SK-N-SH treated with all-trans-retinoic acid at 6 μM for 48 hours (cell line): Measurements from ENCODE around the gene KCNIP2.

Source experiments
- ATAC-seq: fragments of 200-7000 bp; cut with Tn5 transposase; 3 replicates; pipeline ENCODE4 v1.9.1; 2020; ENCODE audit warnings: mild to moderate bottlenecking, moderate library complexity
- ARNTL ChIP-seq: fragments of 450-650 bp; formaldehyde crosslinking; IDR thresholded peaks from 2 replicates; pipeline ENCODE4 v1.5.0; 2020; ENCODE audit warnings: low read depth, mild to moderate bottlenecking, moderate library complexity, borderline replicate concordance
- BACH2 ChIP-seq: fragments of 250-450 bp; sonication (Bioruptor Pico); IDR thresholded peaks from 2 replicates; pipeline ENCODE4 v1.9.0; 2021; ENCODE audit warnings: mild to moderate bottlenecking, borderline replicate concordance
- CSDC2 ChIP-seq: fragments of 250-450 bp; sonication (Bioruptor Pico); IDR thresholded peaks from 2 replicates; pipeline ENCODE4 v1.5.0; 2020; ENCODE audit warnings: mild to moderate bottlenecking, moderate library complexity
- GLIS3 ChIP-seq: fragments of 250-450 bp; sonication (Bioruptor Pico); IDR thresholded peaks from 2 replicates; pipeline ENCODE4 v1.5.0; 2020; ENCODE audit warnings: mild to moderate bottlenecking, moderate library complexity
- ISL1 ChIP-seq: fragments of 250-450 bp; sonication (Bioruptor Pico); IDR thresholded peaks from 2 replicates; pipeline ENCODE4 v2.1.2; 2022; ENCODE audit warnings: mild to moderate bottlenecking, moderate library complexity
- OSR1 ChIP-seq: fragments of 250-450 bp; sonication (Bioruptor Pico); IDR thresholded peaks from 2 replicates; pipeline ENCODE4 v1.8.0; 2022; ENCODE audit warnings: moderate library complexity, mild to moderate bottlenecking, inconsistent platforms
- PPARA ChIP-seq: fragments of 250-450 bp; sonication (Bioruptor Pico); IDR thresholded peaks from 2 replicates; pipeline ENCODE4 v1.5.0; 2020; ENCODE audit warnings: mild to moderate bottlenecking, borderline replicate concordance
- RARB ChIP-seq: fragments of 250-450 bp; sonication (Bioruptor Pico); IDR thresholded peaks from 2 replicates; pipeline ENCODE4 v1.8.0; 2021; ENCODE audit warnings: mild to moderate bottlenecking, moderate library complexity
- SNAI2 ChIP-seq: fragments of 250-450 bp; sonication (Bioruptor Pico); IDR thresholded peaks from 2 replicates; pipeline ENCODE4 v1.5.0; 2020; ENCODE audit warnings: mild to moderate bottlenecking, moderate library complexity
- TCF4 ChIP-seq: fragments of 250-450 bp; sonication (Bioruptor Pico); IDR thresholded peaks from 2 replicates; pipeline ENCODE4 v1.8.0; 2021; ENCODE audit warnings: mild to moderate bottlenecking, moderate library complexity, borderline replicate concordance
- TOX ChIP-seq: fragments of 250-450 bp; sonication (Bioruptor Pico); IDR thresholded peaks from 2 replicates; pipeline ENCODE4 v1.8.0; 2021; ENCODE audit warnings: mild to moderate bottlenecking, moderate library complexity, borderline replicate concordance
- ZC3H10 ChIP-seq: fragments of 250-450 bp; sonication (Bioruptor Pico); IDR thresholded peaks from 2 replicates; pipeline ENCODE4 v1.5.1; 2021; ENCODE audit warnings: mild to moderate bottlenecking, moderate library complexity
- ZFP3 ChIP-seq: fragments of 250-450 bp; sonication (Bioruptor Pico); IDR thresholded peaks from 2 replicates; pipeline ENCODE4 v1.5.0; 2020; ENCODE audit warnings: mild to moderate bottlenecking, moderate library complexity
- ZFP30 ChIP-seq: fragments of 450-650 bp; formaldehyde crosslinking; IDR thresholded peaks from 2 replicates; pipeline ENCODE4 v1.5.0; 2022; ENCODE audit warnings: mild to moderate bottlenecking, moderate library complexity
- ZNF565 ChIP-seq: fragments of 450-650 bp; formaldehyde crosslinking; conservative IDR thresholded peaks from 2 replicates; pipeline ENCODE4 v1.5.0; 2020; ENCODE audit warnings: low read depth, mild to moderate bottlenecking, moderate library complexity
- ZNF70 ChIP-seq: fragments of 450-650 bp; formaldehyde crosslinking; IDR thresholded peaks from 2 replicates; pipeline ENCODE4 v1.5.0; 2020; ENCODE audit warnings: mild to moderate bottlenecking, moderate library complexity
- ZNF8 ChIP-seq: fragments of 450-650 bp; formaldehyde crosslinking; IDR thresholded peaks from 2 replicates; pipeline ENCODE4 v1.5.0; 2020; ENCODE audit warnings: mild to moderate bottlenecking, moderate library complexity
- TF ChIP-seq, protein P1 (sequence below): fragments of 250-450 bp; sonication (Bioruptor Pico); IDR thresholded peaks from 2 replicates; pipeline ENCODE4 v1.8.0; 2020; ENCODE audit warnings: mild to moderate bottlenecking, moderate library complexity, borderline replicate concordance
- TF ChIP-seq, protein P2 (sequence below): fragments of 250-450 bp; sonication (Bioruptor Pico); IDR thresholded peaks from 2 replicates; pipeline ENCODE4 v1.5.1; 2020; ENCODE audit warnings: low read depth, mild to moderate bottlenecking, moderate library complexity
- TF ChIP-seq, protein P3 (sequence below): fragments of 250-450 bp; sonication (Bioruptor Pico); IDR thresholded peaks from 2 replicates; pipeline ENCODE4 v1.5.1; 2021; ENCODE audit warnings: mild to moderate bottlenecking, moderate library complexity

The KCNIP2 gene

DNA sequence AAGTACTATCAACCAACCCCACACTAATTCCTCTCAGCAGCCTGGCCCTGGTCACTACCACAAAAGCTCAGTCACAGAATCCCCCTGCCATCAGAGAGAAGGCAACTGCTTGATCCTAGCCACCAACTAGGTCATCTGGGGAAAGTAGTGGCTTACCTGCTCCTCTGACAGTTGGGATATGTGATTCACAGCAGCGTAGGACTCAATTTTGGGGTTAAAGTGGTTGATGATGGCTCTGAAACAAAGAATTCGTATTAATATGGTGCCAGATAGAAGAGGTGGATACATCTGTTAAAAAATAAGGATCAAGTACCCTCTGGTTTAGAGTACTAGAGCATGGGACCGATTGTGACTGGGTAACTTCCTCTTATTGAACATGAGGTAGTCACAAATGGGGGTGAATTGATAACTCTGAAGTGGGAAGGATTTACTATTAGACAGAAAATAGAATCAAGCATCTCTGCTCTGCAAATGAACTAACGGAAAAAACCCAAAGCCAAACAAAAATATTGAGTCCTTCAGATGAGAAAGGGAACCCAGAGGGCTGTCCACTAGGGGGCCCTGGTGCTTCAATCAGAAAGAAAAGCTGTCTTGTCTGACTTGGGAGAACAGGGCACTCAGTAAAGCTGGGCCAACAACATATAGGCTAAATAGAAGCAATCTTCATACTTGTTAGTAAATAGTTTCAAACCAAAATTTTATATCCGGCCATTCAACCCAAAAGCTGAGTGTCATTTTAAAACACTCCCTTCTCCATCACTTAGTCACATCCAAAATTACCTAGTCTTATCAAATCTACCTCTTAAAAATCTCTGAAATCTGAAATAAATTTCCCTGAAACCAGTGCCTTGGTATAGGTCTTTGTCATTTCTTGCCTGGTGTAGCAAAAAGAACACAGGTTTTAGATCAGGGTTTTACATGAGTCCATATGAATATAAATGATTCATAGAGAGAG is 45.9 kb upstream of the KCNIP2 start:
- TF ChIP-seq, protein P1, sequence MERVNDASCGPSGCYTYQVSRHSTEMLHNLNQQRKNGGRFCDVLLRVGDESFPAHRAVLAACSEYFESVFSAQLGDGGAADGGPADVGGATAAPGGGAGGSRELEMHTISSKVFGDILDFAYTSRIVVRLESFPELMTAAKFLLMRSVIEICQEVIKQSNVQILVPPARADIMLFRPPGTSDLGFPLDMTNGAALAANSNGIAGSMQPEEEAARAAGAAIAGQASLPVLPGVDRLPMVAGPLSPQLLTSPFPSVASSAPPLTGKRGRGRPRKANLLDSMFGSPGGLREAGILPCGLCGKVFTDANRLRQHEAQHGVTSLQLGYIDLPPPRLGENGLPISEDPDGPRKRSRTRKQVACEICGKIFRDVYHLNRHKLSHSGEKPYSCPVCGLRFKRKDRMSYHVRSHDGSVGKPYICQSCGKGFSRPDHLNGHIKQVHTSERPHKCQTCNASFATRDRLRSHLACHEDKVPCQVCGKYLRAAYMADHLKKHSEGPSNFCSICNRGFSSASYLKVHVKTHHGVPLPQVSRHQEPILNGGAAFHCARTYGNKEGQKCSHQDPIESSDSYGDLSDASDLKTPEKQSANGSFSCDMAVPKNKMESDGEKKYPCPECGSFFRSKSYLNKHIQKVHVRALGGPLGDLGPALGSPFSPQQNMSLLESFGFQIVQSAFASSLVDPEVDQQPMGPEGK (CRISPR knock-in tag): no peak
- no peak for TF ChIP-seq CSDC2 (CRISPR knock-in tag)
- no peak for TF ChIP-seq BACH2 (CRISPR knock-in tag)
- TF ChIP-seq ZNF8 (CRISPR knock-in tag): no peak
- no peak for TF ChIP-seq TOX (CRISPR knock-in tag)
- no peak for TF ChIP-seq TCF4 (CRISPR knock-in tag)
- TF ChIP-seq ISL1 (CRISPR knock-in tag): no peak
- no peak for TF ChIP-seq RARB (CRISPR knock-in tag)
- TF ChIP-seq ARNTL (CRISPR knock-in tag): no peak
- TF ChIP-seq ZNF70 (CRISPR knock-in tag): no peak
- no peak for TF ChIP-seq ZFP30
- TF ChIP-seq, all 23 proteins: peak for 0
- peak; percentile 91 for ATAC-seq

DNA sequence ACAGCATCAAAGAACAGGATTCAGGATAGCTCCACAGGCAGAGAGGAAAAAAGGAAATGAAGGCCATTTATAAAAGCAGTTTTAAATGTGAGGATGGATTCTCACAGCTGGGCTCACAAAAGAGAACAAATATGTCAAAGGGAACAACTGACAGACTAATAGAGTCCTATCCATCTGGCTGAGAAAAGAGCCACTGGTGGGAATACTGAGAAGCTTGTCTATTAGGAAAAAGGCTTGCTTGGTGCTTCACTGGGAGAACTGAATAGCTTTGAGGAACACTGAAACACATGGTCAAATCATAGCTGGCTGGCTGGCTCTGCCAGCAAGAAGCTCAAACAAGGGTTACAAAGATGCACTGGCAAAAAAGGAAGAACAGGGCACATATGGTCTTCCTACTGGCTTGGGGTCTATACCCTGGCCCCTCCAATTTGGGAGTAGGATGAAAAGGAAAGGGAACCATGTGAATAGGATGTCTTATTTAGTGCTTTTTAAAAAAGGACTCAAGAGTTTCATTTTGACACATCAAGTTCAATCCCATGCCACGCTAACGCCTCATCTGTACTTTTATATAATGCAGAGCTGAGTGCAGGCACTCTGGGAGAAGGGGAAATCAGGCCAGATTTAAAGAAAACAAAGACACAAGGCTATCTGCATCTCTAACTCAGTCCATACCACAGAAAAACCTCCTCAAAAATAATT is 44.8 kb upstream of the KCNIP2 start:
- TF ChIP-seq GLIS3 (CRISPR knock-in tag) (no peak), ZFP3 (CRISPR knock-in tag) (no peak), BACH2 (CRISPR knock-in tag) (no peak), RARB (CRISPR knock-in tag) (no peak), ZC3H10 (CRISPR knock-in tag) (no peak), CSDC2 (CRISPR knock-in tag) (no peak), ISL1 (CRISPR knock-in tag) (no peak), ARNTL (CRISPR knock-in tag) (no peak), ZNF70 (CRISPR knock-in tag) (no peak), PPARA (CRISPR knock-in tag) (no peak), ZNF565 (CRISPR knock-in tag) (no peak), OSR1 (CRISPR knock-in tag) (no peak), TCF4 (CRISPR knock-in tag) (no peak), TOX (CRISPR knock-in tag) (no peak), SNAI2 (CRISPR knock-in tag) (no peak)
- TF ChIP-seq, protein P2, sequence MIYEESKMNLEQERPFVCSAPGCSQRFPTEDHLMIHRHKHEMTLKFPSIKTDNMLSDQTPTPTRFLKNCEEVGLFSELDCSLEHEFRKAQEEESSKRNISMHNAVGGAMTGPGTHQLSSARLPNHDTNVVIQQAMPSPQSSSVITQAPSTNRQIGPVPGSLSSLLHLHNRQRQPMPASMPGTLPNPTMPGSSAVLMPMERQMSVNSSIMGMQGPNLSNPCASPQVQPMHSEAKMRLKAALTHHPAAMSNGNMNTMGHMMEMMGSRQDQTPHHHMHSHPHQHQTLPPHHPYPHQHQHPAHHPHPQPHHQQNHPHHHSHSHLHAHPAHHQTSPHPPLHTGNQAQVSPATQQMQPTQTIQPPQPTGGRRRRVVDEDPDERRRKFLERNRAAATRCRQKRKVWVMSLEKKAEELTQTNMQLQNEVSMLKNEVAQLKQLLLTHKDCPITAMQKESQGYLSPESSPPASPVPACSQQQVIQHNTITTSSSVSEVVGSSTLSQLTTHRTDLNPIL (CRISPR knock-in tag): no peak
- TF ChIP-seq, protein P3, sequence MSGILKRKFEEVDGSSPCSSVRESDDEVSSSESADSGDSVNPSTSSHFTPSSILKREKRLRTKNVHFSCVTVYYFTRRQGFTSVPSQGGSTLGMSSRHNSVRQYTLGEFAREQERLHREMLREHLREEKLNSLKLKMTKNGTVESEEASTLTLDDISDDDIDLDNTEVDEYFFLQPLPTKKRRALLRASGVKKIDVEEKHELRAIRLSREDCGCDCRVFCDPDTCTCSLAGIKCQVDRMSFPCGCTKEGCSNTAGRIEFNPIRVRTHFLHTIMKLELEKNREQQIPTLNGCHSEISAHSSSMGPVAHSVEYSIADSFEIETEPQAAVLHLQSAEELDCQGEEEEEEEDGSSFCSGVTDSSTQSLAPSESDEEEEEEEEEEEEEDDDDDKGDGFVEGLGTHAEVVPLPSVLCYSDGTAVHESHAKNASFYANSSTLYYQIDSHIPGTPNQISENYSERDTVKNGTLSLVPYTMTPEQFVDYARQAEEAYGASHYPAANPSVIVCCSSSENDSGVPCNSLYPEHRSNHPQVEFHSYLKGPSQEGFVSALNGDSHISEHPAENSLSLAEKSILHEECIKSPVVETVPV: no peak
- TF ChIP-seq, protein P1 (CRISPR knock-in tag): no peak
- ATAC-seq: no peak

DNA sequence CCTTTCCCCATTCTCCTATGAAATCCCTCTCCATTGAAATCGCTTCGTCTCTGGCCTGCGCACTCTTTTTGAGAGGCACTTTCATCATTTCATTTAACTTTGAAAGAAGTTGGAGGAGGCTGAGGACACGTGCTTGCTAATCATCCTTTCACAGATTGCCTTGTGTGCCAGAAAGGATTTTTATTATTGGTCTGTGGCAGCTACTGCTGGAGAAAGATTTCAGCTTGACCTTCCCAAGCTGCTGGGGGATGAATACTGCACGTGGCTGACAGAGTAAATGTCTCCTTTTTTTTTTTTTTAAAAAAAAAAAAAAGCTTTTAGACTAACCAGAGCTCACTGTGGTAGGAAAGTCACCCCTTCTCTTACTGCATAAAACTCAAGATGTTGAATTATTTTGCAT is 44.2 kb upstream of the KCNIP2 start:
- no peak for ATAC-seq

More for the DNA sequence above, 44.2 kb upstream of the KCNIP2 start:
- no peak for TF ChIP-seq ISL1 (CRISPR knock-in tag)
- TF ChIP-seq GLIS3 (CRISPR knock-in tag): no peak
- TF ChIP-seq ZC3H10 (CRISPR knock-in tag): no peak
- TF ChIP-seq, protein P2 (CRISPR knock-in tag): no peak
- no peak for TF ChIP-seq SNAI2 (CRISPR knock-in tag)
- TF ChIP-seq ZNF565 (CRISPR knock-in tag): no peak
- TF ChIP-seq TOX (CRISPR knock-in tag): no peak
- TF ChIP-seq ZNF8 (CRISPR knock-in tag): no peak
- TF ChIP-seq, all 23 proteins: peak for 0
